Neuronal stem cell (in vitro differentiated cells): ENCODE measurements around the gene PLEKHA8.

Experiments used
- DNase-seq: peaks from one replicate; pipeline ENCODE4 v3.0.0-alpha.2; 2013; ENCODE audit warnings: low spot score
- H2AFZ ChIP-seq: one replicate; pipeline ENCODE4 v1.6.1; 2013; ENCODE audit warnings: mild to moderate bottlenecking, low read length, inconsistent platforms
- H2AK5ac ChIP-seq: 2 replicates; pipeline ENCODE4 v1.6.1; 2013; ENCODE audit warnings: low read depth, mild to moderate bottlenecking, inconsistent platforms, low read length, moderate library complexity, mixed read lengths
- H2BK120ac ChIP-seq: 2 replicates; pipeline ENCODE4 v1.6.1; 2013; ENCODE audit warnings: low read depth, mild to moderate bottlenecking, inconsistent platforms, low read length, moderate library complexity, mixed read lengths
- H2BK12ac ChIP-seq: one replicate; pipeline ENCODE4 v1.6.1; 2013; ENCODE audit warnings: low read length, inconsistent platforms
- H2BK15ac ChIP-seq: 2 replicates; pipeline ENCODE4 v1.6.1; 2013; ENCODE audit warnings: mild to moderate bottlenecking, low read length, inconsistent platforms, mixed read lengths
- H2BK5ac ChIP-seq: one replicate; pipeline ENCODE4 v1.6.1; 2013; ENCODE audit warnings: inconsistent platforms, mild to moderate bottlenecking, low read length, moderate library complexity
- H3K14ac ChIP-seq: one replicate; pipeline ENCODE4 v1.6.1; 2013; ENCODE audit warnings: low read length, inconsistent platforms
- H3K18ac ChIP-seq: 2 replicates; pipeline ENCODE4 v1.6.1; 2013; ENCODE audit warnings: low read length, inconsistent platforms
- H3K23ac ChIP-seq: 2 replicates; pipeline ENCODE4 v1.6.1; 2013; ENCODE audit warnings: low read depth, mild to moderate bottlenecking, mixed read lengths, low read length, inconsistent platforms; ENCODE audit not compliant: poor library complexity
- H3K27ac ChIP-seq: replicated peaks from 3 replicates; pipeline ENCODE4 v1.5.1; 2013; ENCODE audit warnings: low read length, inconsistent platforms
- H3K27me3 ChIP-seq, 3 experiments: 2 replicates each; pipeline ENCODE4 v1.6.1; 2013; ENCODE audit warnings: low read length in 3 of 3, mild to moderate bottlenecking in 2 of 3, inconsistent platforms in 1 of 3, low read depth in 1 of 3, mixed read lengths in 1 of 3, moderate library complexity in 1 of 3; ENCODE audit not compliant: control insufficient read depth in 3 of 3, insufficient read depth in 3 of 3
- H3K36me3 ChIP-seq, 2 donors: replicated peaks in 1 of 2; 2 replicates each; pipeline ENCODE4 v1.6.1; 2013; ENCODE audit warnings: low read length in 2 of 2; ENCODE audit not compliant: control insufficient read depth in 2 of 2, insufficient read depth in 2 of 2
- H3K4ac ChIP-seq: 2 replicates; pipeline ENCODE4 v1.6.1; 2013; ENCODE audit warnings: inconsistent platforms, mild to moderate bottlenecking, low read length, moderate library complexity
- H3K4me1 ChIP-seq, 2 donors: 1 replicate in 1 of 2; 2 replicates in 1 of 2; pipeline ENCODE4 v1.6.1; 2013; ENCODE audit warnings: low read length in 2 of 2, low read depth in 1 of 2; ENCODE audit not compliant: control insufficient read depth in 2 of 2, insufficient read depth in 1 of 2
- H3K4me2 ChIP-seq: one replicate; pipeline ENCODE4 v1.6.1; 2013; ENCODE audit warnings: mild to moderate bottlenecking, low read length, inconsistent platforms; ENCODE audit not compliant: insufficient read depth, poor library complexity, severe bottlenecking
- H3K4me3 ChIP-seq, 2 donors: 2 replicates each; pipeline ENCODE4 v1.5.1; 2013; ENCODE audit warnings: low read length in 2 of 2, mild to moderate bottlenecking in 2 of 2, inconsistent platforms in 1 of 2, moderate library complexity in 1 of 2
- H3K79me1 ChIP-seq: one replicate; pipeline ENCODE4 v1.6.1; 2013; ENCODE audit warnings: low read depth, mild to moderate bottlenecking, inconsistent platforms, low read length, moderate library complexity
- H3K9ac ChIP-seq: one replicate; pipeline ENCODE4 v1.6.1; 2013; ENCODE audit warnings: mild to moderate bottlenecking, low read depth, low read length, inconsistent platforms; ENCODE audit not compliant: poor library complexity
- H3K9me3 ChIP-seq, 2 donors: replicated peaks in 1 of 2; 2 replicates each; pipeline versions ENCODE3 to v1.6.1; 2013; ENCODE audit warnings: low read length in 2 of 2, mild to moderate bottlenecking in 2 of 2, inconsistent platforms in 1 of 2, low read depth in 1 of 2, mixed read lengths in 1 of 2, moderate library complexity in 1 of 2; ENCODE audit not compliant: control insufficient read depth in 2 of 2, insufficient read depth in 1 of 2
- H4K8ac ChIP-seq: one replicate; pipeline ENCODE4 v1.6.1; 2013; ENCODE audit warnings: low read depth, mild to moderate bottlenecking, inconsistent platforms, low read length, moderate library complexity
- H4K91ac ChIP-seq: one replicate; pipeline ENCODE4 v1.6.1; 2013; ENCODE audit warnings: low read length, low read depth, mild to moderate bottlenecking, inconsistent platforms; ENCODE audit not compliant: poor library complexity
- WGBS, 2 donors: extraction: QIAGEN DNeasy Blood & Tissue Kit; methylation state at CpG; one replicate each; pipeline ENCODE4 v1.1.7; 2013; ENCODE audit warnings: missing lambda C conversion rate in 2 of 2, mixed read lengths in 1 of 2; ENCODE audit not compliant: insufficient read length in 2 of 2, insufficient replicate concordance in 1 of 2; ENCODE audit errors: extremely low coverage in 2 of 2; 5-methylcytosine and 5-hydroxymethylcytosine counted together

The PLEKHA8 gene

DNA sequence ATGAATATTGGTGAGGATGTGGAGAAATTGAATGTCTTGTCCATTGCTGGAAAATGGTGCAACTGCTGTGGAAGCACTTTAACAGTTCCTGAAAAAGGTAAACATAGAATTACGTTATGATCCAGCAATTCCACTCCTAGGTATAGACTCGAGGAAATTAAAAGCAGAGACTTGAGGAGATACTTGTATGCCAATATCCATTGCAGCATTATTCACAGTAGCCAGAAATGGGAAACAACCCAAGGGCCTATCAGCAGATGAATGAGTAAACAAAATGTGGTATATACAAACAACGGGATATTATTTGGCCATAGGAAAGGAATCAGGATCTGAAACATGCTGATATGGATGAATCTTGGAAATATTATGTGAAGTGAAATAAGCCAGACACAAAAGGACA is 74.1 kb downstream of the PLEKHA8 start:
- no CpG with 5 or more reads among the region's 3 CpGs for WGBS, 2 donors
- H2BK12ac ChIP-seq: no peak overlapping the region
- H3K23ac ChIP-seq: no peak overlapping the region
- no peak overlapping the region for H3K4me3 ChIP-seq
- no peak overlapping the region for H4K91ac ChIP-seq
- H2BK120ac ChIP-seq: no peak overlapping the region
- no peak overlapping the region for H2BK15ac ChIP-seq
- no peak overlapping the region for H3K4me2 ChIP-seq
- H2BK5ac ChIP-seq: no peak overlapping the region
- no peak overlapping the region for H2AK5ac ChIP-seq
- peaks cover 6 to 8% of the 10 kb centered on the region in 2 donors for H3K9me3 ChIP-seq
- H4K8ac ChIP-seq: no peak overlapping the region
- no peaks in the 10 kb centered on the region for H3K27me3 ChIP-seq
- no peak overlapping the region for H2AFZ ChIP-seq
- H3K27ac ChIP-seq: no peak overlapping the region
- H3K14ac ChIP-seq: no peak overlapping the region
- H3K18ac ChIP-seq: no peak overlapping the region
- no peaks in the 10 kb centered on the region for H3K79me1 ChIP-seq
- H3K36me3 ChIP-seq: peaks cover 4 to 5% of the 10 kb centered on the region in 2 donors
- H3K4me1 ChIP-seq: no peaks in the 10 kb centered on the region
- H3K9ac ChIP-seq: no peak overlapping the region
- H3K4ac ChIP-seq: no peak overlapping the region
- DNase-seq: no peak

DNA sequence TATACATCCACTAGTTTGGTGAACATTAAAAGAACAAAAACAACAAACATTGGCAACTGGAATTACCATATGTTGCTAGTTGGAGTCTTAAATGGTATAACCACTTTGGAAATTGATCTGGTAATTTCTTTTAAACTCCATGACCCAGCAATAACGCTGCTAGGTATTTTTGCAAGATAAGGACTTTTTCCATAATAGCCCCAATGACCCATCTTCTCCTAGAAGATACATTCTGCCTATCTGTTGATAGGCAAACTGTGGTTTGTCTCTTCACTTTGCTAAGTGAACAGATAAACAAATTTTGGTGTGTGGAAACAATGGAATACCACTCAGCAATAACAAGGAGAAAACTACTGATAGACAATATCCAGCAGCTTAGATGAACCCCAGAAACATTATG is 75.9 kb downstream of the PLEKHA8 start:
- H3K18ac ChIP-seq: no peak overlapping the region
- H3K27ac ChIP-seq: no peak overlapping the region
- no peaks in the 10 kb centered on the region for H3K79me1 ChIP-seq
- no peak overlapping the region for H2BK120ac ChIP-seq
- H3K4me1 ChIP-seq: no peaks in the 10 kb centered on the region
- H3K14ac ChIP-seq: no peak overlapping the region
- no peak overlapping the region for H2AFZ ChIP-seq
- no peak overlapping the region for H2BK12ac ChIP-seq
- H3K4ac ChIP-seq: no peak overlapping the region
- DNase-seq: no peak
- H3K9me3 ChIP-seq: peaks cover 4 to 5% of the 10 kb centered on the region in 2 donors
- H2BK15ac ChIP-seq: no peak overlapping the region
- no peak overlapping the region for H3K4me2 ChIP-seq
- no peak overlapping the region for H2AK5ac ChIP-seq
- no peak overlapping the region for H3K4me3 ChIP-seq
- H4K91ac ChIP-seq: no peak overlapping the region
- H3K36me3 ChIP-seq: peaks cover 2 to 3% of the 10 kb centered on the region in 2 donors
- H2BK5ac ChIP-seq: no peak overlapping the region
- no peak overlapping the region for H3K23ac ChIP-seq
- no peak overlapping the region for H3K9ac ChIP-seq
- H3K27me3 ChIP-seq: no peaks in the 10 kb centered on the region
- no peak overlapping the region for H4K8ac ChIP-seq
- WGBS, 2 donors: no CpG with 5 or more reads among the region's 1 CpG

- Histone ChIP-seq H2BK12ac (no peak overlapping the region), H2AK5ac (no peak overlapping the region), H2BK120ac (no peak overlapping the region), H2AFZ (no peak overlapping the region), H3K27ac (no peak overlapping the region), H3K4ac (no peak overlapping the region), H3K4me3 (no peak overlapping the region), H2BK15ac (no peak overlapping the region), H3K18ac (no peak overlapping the region), H3K36me3 (peaks cover 0 to 5% of the 10 kb centered on the region in 2 donors), H4K8ac (no peak overlapping the region), H4K91ac (no peak overlapping the region), H3K23ac (no peak overlapping the region), H3K27me3 (peaks cover 0 to 2% (median 0%) of the 10 kb centered on the region in 3 experiments), H3K4me1 (peaks cover 0 to 4% of the 10 kb centered on the region in 2 donors), H2BK5ac (no peak overlapping the region), H3K4me2 (no peak overlapping the region), H3K9ac (no peak overlapping the region), H3K14ac (no peak overlapping the region), H3K79me1 (no peaks in the 10 kb centered on the region), H3K9me3 (peaks cover 5 to 20% of the 10 kb centered on the region in 2 donors)
- no peak for DNase-seq
- WGBS, 2 donors: no CpG with 5 or more reads among the region's 5 CpGs
Observed at GRCh38 chr7:30112103-30112713, 84.0 kb downstream of the PLEKHA8 start.

GRCh38 chr7:30113144-30113543 is 84.9 kb downstream of the PLEKHA8 start:
- Histone ChIP-seq H2BK12ac (no peak overlapping the region), H3K4ac (no peak overlapping the region), H4K8ac (no peak overlapping the region), H3K23ac (no peak overlapping the region), H3K79me1 (no peaks in the 10 kb centered on the region), H3K4me1 (peaks cover 0 to 4% of the 10 kb centered on the region in 2 donors), H3K18ac (no peak overlapping the region), H2AK5ac (no peak overlapping the region), H3K27me3 (peaks cover 0 to 2% (median 0%) of the 10 kb centered on the region in 3 experiments), H3K14ac (no peak overlapping the region), H3K4me2 (no peak overlapping the region), H3K9ac (no peak overlapping the region), H2BK120ac (no peak overlapping the region), H4K91ac (no peak overlapping the region), H2BK5ac (no peak overlapping the region), H3K27ac (no peak overlapping the region), H2AFZ (no peak overlapping the region), H3K4me3 (no peak overlapping the region), H3K9me3 (peaks cover 5 to 20% of the 10 kb centered on the region in 2 donors), H2BK15ac (no peak overlapping the region), H3K36me3 (peaks cover 0 to 5% of the 10 kb centered on the region in 2 donors)
- DNase-seq: no peak
